SU-DHL-6 (cell line): ENCODE data around the gene CLIC4.

ENCODE experiments used
- CTCF ChIP-seq: fragments of 200-600 bp; sonication (generic); IDR thresholded peaks from one replicate; pipeline ENCODE4 v1.5.1; 2017; ENCODE audit warnings: antibody characterized with exemption, mild to moderate bottlenecking, low read length, moderate library complexity; ENCODE audit not compliant: insufficient read depth, poor library complexity, severe bottlenecking
- EZH2phosphoT487 ChIP-seq: fragments of 200-600 bp; sonication (generic), shearing (Covaris generic); conservative IDR thresholded peaks from 2 replicates; pipeline ENCODE4 v1.6.1; 2018; ENCODE audit warnings: mild to moderate bottlenecking, antibody characterized with exemption, low read length, moderate library complexity, mixed read lengths

- TF ChIP-seq CTCF (no peak), EZH2phosphoT487 (no peak)
Measured at GRCh38 chr1:24856787-24857506, 111.7 kb downstream of the CLIC4 start.
